ENCODE data around the gene NSD2. TPM values are rescaled to one million over a fixed set of nuclear protein-coding genes. Genes with fewer than 3 reads are reported as not detected.

Gene NSD2
- total RNA-seq, 1 experiment from 2014 or later = 60.2 TPM

- DNase-seq (ENCODE audit: low read depth) = no peak
These were observed 74.1 kb downstream of the NSD2 start for GRCh38 chr4:1945124-1945895.

- DNase-seq (ENCODE audit: low read depth) = no peak
These were observed 74.7 kb downstream of the NSD2 start for GRCh38 chr4:1945912-1946311.

- DNase-seq (ENCODE audit: low read depth) = no peak
These were observed 77.0 kb downstream of the NSD2 start for GRCh38 chr4:1948232-1948631.

- DNase-seq (ENCODE audit: low read depth) = no peak
These were observed 77.8 kb downstream of the NSD2 start for GRCh38 chr4:1948892-1949436.

GRCh38 chr4:1950369-1950768 lies 79.2 kb downstream of the NSD2 start:
- DNase-seq (ENCODE audit: low read depth) = no peak

- no peak for DNase-seq (ENCODE audit: low read depth)
These were observed 81.0 kb downstream of the NSD2 start for GRCh38 chr4:1952058-1952700.

GRCh38 chr4:1952719-1953118 lies 81.5 kb downstream of the NSD2 start:
- no peak for DNase-seq (ENCODE audit: low read depth)

GRCh38 chr4:1953335-1953734 lies 82.1 kb downstream of the NSD2 start:
- DNase-seq (ENCODE audit: low read depth) = no peak

- no peak for DNase-seq (ENCODE audit: low read depth)
These were observed 85.4 kb downstream of the NSD2 start for GRCh38 chr4:1956631-1957030.

- DNase-seq (ENCODE audit: low read depth) = no peak
These were observed 87.3 kb downstream of the NSD2 start for GRCh38 chr4:1958276-1959103.

GRCh38 chr4:1959104-1959384 lies 87.9 kb downstream of the NSD2 start:
- no peak for DNase-seq (ENCODE audit: low read depth)

- no peak for DNase-seq (ENCODE audit: low read depth)
These were observed 89.1 kb downstream of the NSD2 start for GRCh38 chr4:1960170-1960825.

GRCh38 chr4:1961038-1961437 lies 89.8 kb downstream of the NSD2 start:
- DNase-seq (ENCODE audit: low read depth) = no peak

- DNase-seq (ENCODE audit: low read depth) = no peak
These were observed 90.4 kb downstream of the NSD2 start for GRCh38 chr4:1961563-1961962.

GRCh38 chr4:1962980-1963379 lies 91.8 kb downstream of the NSD2 start:
- DNase-seq (ENCODE audit: low read depth) = no peak

GRCh38 chr4:1964443-1964842 lies 93.2 kb downstream of the NSD2 start:
- DNase-seq (ENCODE audit: low read depth) = no peak

GRCh38 chr4:1964971-1965370 lies 93.8 kb downstream of the NSD2 start:
- DNase-seq (ENCODE audit: low read depth) = no peak

- no peak for DNase-seq (ENCODE audit: low read depth)
These were observed 96.4 kb downstream of the NSD2 start for GRCh38 chr4:1967512-1968149.

GRCh38 chr4:1968686-1969295 lies 97.6 kb downstream of the NSD2 start:
- DNase-seq (ENCODE audit: low read depth) = no peak

- DNase-seq (ENCODE audit: low read depth) = no peak
These were observed 98.9 kb downstream of the NSD2 start for GRCh38 chr4:1969928-1970723.

Data from Daoy (cell line).